ENCODE results near the gene SIDT2.
"Not testable (repeated sequence)": the region's sequence is repeated elsewhere in the genome, so short reads cannot be mapped to it uniquely, and the experiment has no call there.

The SIDT2 gene

DNA sequence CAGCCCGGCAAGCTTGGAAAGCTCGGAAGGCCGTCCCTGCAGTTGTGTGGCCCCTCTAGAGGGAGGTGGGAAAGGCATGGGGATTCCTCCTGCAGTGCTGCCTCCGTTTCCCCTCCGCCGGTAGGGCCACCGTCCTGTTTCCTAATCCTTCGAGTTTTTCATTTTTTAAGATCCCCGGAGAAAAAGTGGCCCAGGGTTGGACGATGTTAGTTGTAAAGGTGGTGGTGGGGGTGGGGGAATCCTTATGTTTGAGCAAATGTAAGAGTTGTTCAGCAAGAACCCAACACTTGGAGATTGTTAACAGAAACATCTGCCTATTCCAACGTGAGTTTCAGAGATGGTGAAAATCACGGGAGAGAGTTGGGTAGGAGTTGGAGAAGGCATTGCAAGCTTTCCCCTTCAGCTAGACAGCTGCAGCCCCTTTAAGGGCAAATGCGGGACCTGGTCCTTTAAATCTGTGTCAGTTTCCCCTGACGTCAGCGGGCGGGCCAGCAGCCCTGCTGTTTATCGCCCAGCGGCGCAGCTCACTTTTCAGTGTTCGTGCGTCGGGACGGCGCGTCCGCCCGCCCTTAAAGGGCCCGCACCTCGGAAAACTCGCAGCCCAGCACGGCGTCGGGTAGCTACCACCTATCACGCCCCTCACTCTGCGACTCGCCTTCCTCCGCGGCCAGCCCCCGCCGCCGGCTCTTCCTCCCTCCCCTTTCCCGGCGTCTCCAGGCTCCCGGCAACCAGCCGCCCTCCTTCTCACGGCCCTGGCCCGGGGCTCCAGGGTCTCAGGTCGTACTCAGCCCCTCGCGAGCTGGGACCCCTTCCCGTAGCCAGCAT, at the start of gene SIDT2:
Gene SIDT2, plus strand, starts transcription at position 534 of the 825 bp plus-strand sequence. CDS start 521 bp downstream, outside the sequence.
- DNase-seq (ENCODE audit: low spot score), result peak; percentile 90

DNA sequence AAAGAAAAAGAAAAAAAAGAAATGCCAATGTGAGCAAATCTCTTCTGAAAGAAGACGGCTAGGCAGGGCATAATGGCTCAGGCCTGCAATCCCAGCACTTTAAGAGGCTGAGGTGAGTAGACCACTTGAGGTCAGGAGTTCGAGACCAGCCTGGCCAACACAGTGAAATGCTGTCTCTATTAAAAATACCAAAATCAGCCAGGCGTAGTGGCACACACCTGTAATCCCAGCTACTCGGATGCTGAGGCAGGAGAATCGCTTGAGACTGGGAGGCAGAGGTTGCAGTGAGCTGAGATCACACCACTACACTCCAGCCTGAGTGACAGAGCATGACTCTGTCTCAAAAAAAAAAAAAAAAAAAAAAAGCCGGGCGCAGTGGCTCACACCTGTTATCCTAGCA, 48.1 kb upstream of the SIDT2 start:
- peak; percentile 62 for DNase-seq (ENCODE audit: low spot score)

DNA sequence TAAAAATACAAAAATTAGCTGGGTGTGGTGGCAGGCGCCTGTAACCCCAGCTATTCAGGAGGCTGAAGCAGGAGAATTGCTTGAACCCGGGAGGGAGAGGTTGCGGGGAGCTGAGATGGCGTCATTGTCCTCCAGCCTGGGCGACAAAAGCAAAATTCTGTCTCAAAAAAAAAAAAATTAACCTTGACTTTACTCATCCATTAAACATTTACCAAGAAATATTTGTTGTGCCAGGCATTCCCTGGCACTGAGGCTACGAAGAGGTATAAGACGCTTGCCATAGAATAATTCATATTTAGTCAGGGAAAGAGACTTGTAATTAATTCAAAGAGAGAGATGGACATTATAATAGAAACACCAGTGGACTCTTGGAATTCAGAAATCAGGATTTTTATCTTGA, 47.7 kb upstream of the SIDT2 start:
- DNase-seq (ENCODE audit: low spot score), result peak; percentile 80

DNA sequence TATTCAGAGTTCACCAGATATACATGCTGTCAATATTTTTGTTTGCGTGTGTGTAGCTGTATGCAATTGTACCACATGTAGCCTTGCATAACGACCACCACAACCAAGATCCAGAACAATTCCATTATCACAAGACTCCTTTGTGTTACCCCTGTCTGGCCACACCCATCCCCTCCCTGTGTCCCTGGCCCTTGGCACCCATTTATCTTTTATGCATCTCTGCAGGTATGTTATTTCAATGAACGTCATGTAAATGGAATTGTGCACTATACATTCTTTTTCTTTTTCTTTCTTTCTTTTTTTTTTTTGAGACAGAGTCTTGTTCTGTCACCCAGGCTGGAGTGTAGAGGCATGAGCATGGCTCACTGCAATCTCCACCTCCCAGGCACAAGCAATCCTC, 44.1 kb upstream of the SIDT2 start:
- DNase-seq (ENCODE audit: low spot score), result no peak

DNA sequence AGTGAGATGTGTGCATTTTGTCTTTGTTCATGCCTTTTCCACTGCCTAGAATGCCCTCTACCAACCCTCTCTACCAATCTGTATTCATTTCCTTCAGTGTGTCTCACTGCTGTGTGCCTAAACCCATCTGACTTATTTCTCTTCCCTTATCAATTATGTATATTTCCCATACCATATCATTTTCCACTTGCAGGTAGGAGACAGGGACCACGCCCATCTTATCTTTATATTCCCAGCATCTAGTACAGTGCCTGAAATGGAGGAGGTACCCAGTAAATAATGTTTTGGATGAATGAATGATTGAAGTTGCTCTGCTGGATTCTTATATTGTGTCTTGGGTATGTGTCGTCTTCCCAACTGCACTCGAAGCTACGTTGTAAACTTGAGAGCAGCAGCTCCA, 43.6 kb upstream of the SIDT2 start:
- not testable (repeated sequence) for DNase-seq (ENCODE audit: low spot score)

DNA sequence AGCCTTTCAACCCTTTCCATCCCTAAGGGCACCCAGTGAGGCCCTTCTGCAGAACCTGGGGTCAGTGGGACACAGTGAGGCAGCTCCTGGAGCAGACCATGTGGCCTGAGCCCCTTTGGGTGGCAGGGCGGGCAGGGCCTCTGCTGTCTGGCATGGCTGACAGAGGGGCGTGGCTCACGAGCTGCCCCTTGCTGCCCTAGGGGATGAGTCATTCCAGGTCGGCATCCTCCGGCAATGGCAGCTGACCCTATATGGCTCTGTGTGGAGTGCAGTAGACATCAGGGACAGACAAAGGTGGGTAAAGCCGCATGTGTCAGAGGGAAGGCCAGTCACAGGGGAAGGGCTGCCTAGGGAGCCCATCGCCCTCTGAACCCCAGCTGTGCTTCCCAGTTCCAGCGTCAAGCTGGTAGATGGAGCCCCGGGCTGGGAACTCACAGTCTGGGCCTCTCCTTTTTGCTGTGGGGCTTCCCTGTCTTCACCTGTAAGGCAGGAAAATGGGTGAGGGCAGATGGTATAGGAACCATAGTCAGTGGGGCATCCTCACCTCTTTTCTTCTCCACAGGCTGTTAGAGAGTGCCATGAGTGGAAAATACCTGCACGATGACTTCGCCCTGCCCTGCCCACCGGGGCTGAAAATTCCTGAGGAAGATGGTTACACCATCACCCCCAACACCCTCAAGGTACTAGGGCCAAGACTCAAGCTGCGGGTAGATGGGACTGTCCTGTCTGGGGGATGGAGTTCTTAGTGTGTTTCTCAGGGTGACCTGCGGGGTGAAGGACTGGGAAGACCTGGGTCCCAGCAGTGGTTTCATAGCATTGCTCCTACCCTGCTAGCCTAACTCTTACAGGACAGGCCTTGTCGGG, 41.1 kb upstream of the SIDT2 start:
- not testable (repeated sequence) for DNase-seq (ENCODE audit: low spot score)

DNA sequence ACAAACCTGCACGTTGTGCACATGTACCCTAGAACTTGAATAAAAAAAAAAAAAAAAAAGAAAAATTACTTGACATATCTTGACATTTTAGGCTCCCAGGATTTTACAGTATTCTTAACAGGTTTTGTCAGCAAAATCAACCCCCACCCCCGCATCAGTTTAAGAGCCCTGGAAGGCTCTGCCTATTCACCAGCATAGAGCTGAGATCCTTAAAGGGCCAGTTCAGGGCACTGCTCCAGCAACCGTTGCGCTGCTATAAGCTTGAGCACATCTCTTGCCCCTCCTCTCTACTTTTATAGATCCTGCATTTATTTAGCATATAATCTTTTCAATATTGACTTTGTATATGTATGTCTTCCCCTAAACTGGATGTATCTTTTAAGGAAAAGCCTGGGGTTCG, 35.2 kb upstream of the SIDT2 start:
- peak; percentile 52 for DNase-seq (ENCODE audit: low spot score)

DNA sequence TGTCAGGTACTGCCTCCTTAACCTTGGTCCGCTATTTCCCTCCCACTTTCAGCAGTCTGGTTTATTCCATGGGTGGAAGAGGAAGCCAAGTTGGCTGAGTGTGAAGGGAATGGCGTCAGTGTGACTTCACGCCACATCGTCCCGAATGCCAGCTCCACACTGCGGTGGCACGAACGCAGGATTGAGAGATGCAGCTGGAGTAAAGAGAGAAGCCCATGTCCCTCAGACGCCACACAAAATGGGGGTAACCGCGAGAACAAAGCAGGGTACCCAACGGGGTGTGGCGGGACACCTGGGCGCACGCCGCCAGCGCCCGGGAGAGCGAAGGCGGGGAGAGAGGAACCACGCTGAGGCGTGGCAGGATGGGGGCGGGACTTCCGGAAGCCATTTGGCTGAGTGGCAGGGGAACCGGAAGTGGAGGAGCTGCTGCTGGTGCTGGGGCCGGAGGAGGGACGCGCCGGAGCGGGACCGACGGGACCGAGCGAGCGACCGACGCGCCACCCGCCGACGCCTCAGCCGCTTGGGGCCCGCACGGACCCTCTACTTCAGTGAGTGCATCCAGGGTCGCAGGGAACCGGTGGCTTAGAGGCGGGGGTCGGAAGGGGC, 34.6 kb upstream of the SIDT2 start, which contains the start of gene PAFAH1B2:
Gene PAFAH1B2, plus strand, starts transcription at position 417 of the 606 bp plus-strand sequence. CDS start 8,161 bp downstream, outside the sequence.
- peak; percentile 94 for DNase-seq (ENCODE audit: low spot score)

DNA sequence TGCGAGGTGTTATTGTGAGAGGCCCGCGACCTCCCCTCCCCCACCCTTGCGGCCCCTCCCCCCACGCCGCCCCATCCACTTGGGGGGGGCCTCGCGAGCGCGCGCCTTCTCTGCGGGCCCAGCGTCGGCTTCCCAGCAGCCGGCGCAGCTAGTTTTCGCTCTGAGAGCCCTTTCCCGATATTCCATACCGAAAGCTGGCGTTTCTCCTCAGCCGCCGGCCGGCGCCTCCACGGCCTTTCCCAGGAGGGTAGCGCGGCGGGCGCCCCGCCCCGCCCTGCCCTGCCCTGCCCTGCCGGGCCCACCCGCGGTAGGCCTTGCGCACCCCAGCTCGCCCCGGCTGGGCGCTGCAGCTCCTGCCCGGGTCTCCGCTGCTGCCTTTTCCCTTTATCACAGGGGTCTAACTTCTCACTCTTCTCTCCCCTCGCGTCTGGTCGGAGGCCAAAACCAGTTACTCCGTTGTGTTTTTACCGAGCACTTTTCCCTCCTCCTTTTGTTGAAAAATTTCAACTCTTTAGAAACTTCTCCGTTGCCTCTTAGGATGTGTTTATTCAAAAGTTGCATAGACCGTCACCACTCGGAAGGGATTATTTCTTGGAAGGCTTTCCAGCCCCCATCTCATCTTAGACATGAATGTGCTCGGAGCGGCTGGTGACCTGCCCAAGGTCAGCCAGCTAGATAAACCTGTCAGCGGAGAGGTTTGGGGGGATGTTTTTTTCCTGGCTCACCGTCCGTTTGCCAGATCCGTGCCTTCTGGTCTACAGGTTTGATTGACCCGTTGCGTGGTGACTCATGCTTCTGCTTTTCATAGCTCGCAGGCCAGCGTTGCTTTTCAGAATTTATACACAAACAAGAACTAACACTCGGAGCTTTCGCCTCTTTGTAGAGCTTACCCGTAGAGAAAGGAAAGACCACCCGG, 33.8 kb upstream of the SIDT2 start:
- peak; percentile 78 for DNase-seq (ENCODE audit: low spot score)

DNA sequence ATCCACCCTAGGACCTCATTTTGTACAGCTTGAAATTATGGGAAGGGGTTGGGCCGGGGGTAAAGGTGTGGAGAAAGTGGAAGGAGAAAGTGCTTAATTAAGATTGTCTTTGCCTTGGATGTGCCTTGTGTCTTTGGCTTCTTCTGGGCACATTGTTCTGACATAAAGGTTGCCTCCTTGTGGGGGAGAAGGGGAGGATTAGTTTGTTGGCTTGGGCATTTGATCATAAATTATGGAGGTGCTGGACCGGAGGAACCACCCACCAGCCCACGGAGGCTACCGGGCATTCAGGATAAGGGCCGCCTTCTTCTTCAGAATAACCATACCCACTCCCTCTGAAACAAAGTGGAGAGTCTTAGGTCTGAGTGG, 33.2 kb upstream of the SIDT2 start:
- DNase-seq (ENCODE audit: low spot score), result peak; percentile 58

DNA sequence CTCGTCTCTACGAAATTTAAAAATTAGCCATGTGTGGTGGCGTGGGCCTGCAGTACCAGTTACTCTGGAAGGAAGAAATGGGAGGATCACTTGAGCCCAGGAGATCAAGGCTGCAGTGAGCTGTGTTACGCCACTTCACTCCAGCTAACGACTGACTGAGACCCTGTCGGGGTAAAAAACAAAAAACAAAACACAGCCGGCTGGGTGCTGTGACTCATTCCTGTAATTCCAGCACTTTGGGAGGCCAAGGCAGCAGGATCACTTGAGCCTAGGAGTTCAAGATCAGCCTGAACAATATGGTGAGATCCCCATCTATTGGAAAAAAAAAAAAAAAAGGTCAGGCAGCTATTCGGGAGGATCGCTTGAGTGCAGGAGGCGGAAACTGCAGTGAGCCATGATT, 32.0 kb upstream of the SIDT2 start:
- DNase-seq (ENCODE audit: low spot score), result peak; percentile 25

DNA sequence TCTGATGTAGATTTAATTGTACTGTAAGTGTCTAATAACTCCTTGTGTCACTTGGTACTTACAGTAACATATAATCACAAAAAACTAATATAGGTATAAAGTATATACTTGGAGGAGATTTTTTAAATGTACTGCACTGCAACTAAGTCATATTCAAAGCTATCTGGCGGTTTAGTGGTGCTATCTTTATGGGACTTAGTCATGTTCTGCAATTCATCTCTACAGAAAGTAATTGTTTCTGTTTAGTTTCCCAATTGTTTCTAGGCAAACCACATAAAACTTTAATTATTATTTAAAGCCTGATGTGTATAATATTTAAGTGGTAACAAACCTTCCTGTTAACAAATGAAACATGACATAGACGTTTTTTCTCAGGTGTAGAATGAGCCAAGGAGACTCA, 26.5 kb upstream of the SIDT2 start:
- DNase-seq (ENCODE audit: low spot score), result no peak

DNA sequence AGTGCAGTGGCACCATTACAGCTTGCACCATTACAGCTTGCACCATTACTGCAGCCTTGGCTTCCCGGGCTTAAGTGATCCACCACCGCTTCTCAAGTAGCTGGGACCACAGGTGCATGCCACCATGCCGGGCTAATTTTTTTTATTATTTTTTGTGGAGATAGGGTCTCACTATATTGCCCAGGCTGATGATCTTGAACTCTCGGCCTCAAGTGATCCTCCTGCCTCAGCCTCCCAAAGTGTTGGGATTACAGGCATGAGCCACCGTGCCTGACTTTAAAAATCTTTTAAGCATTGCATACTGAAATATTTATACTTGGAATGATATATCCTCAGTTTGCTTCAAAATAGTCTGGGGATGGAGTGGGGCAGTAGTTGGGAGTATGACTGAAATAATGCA, 24.1 kb upstream of the SIDT2 start:
- no peak for DNase-seq (ENCODE audit: low spot score)

DNA sequence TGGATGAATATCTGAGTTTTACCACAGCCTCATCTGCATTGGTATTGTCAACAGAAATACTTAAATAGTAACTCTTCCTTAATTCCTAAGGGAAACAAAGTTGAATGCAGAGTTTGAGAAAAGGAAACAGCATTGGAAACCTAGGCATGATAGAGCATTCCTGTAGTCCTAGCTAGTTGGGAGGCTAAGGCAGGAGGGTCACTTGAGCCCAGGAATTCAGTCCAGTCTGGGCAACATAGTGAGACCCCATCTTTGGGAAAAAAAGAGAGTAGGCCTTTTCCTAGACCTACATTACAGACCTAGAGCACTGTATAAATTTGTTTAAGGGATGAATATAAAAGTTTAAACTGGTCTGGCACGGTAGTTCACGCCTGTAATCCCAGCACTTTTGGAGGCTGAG, 21.0 kb upstream of the SIDT2 start:
- no peak for DNase-seq (ENCODE audit: low spot score)

DNA sequence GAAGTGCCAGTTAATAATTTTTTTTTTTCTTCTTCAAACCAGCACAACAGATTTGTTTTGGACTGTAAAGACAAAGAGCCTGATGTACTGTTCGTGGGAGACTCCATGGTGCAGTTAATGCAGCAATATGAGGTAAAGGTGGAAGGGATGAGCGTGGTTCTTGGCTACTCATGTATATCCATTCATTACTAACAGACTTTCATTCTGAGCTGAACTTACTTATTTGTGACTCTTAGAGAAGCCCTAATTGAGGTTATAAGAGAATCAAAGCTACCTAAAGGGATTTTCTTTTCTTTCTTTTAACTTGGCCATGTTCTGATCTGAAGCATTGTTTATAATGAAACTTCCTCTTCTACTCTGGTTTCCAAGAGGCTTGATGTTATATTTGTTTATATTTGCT, 18.7 kb upstream of the SIDT2 start:
- DNase-seq (ENCODE audit: low spot score), result no peak

DNA sequence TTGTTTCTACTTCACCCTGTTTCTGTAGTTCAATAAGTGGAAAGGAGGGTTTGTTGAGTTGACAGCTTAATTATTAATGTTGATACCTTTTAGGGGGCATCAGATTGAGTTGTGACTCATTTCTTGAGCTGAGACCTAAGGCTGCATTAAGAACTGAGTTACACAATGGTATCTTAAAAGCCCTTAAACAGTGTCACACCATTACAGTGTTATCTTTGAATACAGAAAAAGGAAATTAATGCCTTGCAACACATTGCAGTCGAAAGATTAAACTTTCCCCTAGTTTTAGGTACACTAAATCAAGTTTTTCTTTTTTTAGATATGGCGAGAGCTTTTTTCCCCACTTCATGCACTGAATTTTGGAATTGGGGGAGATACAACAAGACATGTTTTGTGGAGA, 17.7 kb upstream of the SIDT2 start:
- DNase-seq (ENCODE audit: low spot score), result no peak

DNA sequence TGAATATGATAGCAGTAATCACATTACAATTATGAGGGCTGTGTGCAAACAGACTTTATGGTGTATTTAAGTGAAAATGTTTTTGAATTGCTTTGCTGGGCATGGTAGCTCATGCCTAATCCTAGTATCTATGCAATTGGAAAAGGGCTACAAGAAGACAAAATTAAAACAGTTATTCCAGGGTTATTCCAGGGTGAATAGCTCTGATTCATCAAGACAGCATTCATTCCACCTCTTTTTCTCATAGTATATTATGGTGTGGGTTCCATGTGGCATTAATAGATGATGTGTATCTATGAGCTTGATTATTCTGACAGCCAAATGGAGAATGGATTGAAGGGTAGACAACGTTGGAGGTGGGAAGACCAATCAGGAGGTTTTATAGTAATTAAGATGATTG, 12.1 kb upstream of the SIDT2 start:
- DNase-seq (ENCODE audit: low spot score), result no peak

DNA sequence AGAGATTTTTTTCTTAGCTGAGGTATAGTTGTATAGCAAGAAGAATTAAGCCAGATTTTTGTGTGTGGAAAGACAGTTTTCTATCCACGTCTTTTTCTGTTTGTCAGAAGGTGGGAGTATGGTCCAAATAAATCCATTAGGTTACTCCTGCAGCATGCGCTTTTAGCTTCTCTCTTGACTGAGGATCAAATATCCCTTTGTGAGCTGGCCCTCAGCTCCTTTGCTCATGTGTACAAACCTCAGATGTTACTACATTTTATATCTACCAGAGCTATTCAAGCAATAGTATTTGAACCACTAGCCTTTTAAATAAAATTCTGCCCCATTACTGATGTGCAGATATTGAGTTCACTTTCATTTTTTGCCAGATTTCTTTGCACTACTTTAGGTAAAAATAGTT, 8.8 kb upstream of the SIDT2 start:
- no peak for DNase-seq (ENCODE audit: low spot score)

DNA sequence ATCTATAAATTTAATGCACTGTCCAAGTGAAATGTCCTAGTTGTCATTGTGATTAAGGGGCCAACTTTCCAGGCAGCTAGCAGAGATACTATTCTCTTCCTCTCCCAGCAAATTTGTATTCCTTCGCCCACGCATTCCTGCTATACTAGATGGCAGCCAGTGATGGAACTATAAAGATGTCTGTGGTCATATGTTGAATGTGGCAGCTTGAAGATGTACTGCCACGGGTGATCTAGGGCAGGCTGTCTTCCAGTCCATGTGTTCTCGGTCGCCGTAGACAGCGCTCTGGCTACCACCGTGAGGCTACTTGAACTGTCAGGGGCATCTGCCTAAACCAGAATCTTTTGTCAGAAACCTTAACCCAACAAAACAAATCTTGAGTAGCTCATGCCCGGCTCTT, 8.3 kb upstream of the SIDT2 start:
- DNase-seq (ENCODE audit: low spot score), result no peak

DNA sequence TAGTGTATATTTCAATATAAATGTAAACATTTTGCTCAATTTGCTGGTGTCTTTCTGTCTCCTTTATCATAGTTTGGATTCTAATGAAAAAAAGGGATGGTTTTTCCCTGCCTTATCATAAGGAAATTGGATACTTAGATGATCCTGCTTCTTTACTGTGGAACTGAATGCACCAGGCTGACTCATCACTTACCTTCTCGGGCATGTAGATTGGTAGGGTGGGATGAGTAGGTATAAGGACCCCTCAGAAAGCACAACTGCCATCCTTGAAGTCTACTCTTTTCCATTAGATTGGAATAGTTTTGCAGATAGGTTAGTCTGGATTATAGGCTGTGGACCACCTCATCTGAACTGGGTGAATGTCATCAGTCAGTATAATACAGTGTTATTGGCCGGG, 7.5 kb upstream of the SIDT2 start:
- DNase-seq (ENCODE audit: low spot score), result no peak

DNA sequence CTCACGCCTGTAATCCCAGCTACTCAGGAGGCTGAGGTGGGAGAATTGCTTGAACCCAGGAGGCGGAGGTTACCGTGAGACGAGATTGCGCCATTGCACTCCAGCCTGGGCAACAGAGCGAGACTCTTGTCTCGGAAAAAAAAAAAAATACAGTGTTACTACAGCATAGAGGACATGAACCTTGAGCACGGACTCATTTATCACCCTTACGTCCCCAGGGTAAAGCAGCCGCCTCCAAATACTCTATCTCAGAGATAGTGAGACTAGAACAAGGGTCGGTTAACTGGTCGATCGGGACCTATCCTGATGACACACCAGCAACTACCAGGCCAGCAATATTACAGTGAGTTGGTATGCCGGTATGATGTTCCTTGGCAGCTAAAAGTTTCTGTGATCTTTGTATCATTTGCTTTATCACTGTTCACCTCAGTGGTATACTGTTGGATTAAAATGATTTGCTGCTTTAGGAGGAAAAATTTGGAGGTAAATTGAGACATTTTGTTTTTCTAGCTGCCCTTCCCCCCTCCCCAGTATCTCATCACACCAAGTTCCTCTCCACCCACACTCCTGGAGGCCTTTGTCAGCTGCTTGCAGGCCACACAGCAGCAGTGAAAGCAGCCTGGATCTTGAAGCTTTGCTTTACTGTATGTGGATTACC, 7.0 kb upstream of the SIDT2 start:
- DNase-seq (ENCODE audit: low spot score), result no peak
